Glomerular visceral epithelial cell (primary cell): ENCODE results near the gene MYMK.

Experiments
- DNase-seq: peaks from one replicate; pipeline ENCODE4 v3.0.0-alpha.2; 2016; ENCODE audit errors: extremely low spot score

MYMK gene

GRCh38 chr9:133485531-133486260 is 39.1 kb downstream of the MYMK start:
- no peak for DNase-seq

DNA sequence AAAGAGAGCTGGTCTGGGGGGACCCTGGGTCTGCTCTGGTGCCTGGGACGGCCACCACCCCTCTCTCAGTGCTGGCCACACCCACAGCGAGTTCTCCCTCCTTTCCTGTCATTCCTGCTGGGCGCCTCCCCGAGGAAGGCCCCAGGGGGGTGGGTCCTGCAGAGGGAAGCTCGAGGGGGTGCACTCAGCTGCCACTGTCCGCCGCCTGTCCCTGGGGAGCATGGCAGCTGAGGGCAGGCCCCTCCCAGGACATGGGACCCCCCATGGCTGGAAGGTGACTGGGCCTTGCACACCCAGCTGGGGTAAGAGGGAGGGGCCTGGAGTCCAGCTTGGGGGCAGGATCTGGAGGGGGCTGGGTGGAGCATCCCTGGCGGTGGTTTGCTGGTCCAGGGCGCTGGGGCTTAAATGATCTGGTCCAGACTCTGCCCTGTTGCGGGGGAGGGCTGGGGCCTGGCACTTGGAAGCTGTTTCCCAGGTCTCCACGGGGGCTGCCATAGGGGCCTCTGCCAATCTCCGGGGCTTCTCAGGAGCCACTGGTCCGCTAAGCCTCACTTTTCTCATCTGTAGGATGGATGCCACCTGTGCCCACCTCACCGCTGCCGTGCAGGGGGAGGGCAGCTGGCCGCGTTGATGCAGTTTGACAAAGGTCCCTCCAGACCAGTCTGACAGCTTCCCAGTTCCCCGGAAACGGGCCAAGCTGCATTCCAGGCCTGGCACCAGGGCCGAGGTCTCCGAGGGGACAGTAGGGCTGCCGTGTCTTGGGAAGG is 39.9 kb downstream of the MYMK start:
- no peak for DNase-seq

GRCh38 chr9:133483611-133484010 is 41.1 kb downstream of the MYMK start:
- no peak for DNase-seq

- DNase-seq = peak; percentile 89
Measured at GRCh38 chr9:133478851-133479711, 45.7 kb downstream of the MYMK start, which contains the start of gene SLC2A6. SLC2A6 (minus strand) TSS chr9:133479099; CDS start chr9:133479059, 40 bp downstream.

- peak; percentile 70 for DNase-seq
Measured at GRCh38 chr9:133477992-133478850, 46.5 kb downstream of the MYMK start.

GRCh38 chr9:133477461-133477860 is 47.3 kb downstream of the MYMK start:
- no peak for DNase-seq

DNA sequence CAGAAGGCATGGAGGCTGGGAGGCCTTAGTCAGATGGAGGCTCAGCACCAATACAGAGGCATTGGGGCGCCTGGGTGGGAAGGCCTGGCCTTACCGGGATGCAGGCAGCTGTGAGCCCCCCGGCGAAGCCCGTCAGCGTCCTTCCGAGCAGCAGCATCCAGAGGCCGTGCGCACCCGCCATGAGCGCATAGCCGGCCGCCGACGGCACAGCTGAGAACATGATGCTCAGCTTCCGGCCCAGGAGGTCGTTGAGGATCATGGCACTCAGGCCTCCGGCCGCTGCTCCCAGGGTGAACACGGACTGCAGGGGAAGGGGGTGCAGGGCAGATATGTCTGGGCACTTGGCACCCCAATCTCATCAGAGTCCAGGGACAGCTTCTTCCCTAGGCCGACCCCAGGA is 47.8 kb downstream of the MYMK start:
- no peak for DNase-seq

- DNase-seq = no peak
Measured at GRCh38 chr9:133476036-133476931, 48.5 kb downstream of the MYMK start.

GRCh38 chr9:133475292-133476012 is 49.3 kb downstream of the MYMK start:
- DNase-seq = no peak

- no peak for DNase-seq
Measured at GRCh38 chr9:133474853-133475252, 49.9 kb downstream of the MYMK start.

GRCh38 chr9:133474215-133474614 is 50.5 kb downstream of the MYMK start:
- no peak for DNase-seq

DNA sequence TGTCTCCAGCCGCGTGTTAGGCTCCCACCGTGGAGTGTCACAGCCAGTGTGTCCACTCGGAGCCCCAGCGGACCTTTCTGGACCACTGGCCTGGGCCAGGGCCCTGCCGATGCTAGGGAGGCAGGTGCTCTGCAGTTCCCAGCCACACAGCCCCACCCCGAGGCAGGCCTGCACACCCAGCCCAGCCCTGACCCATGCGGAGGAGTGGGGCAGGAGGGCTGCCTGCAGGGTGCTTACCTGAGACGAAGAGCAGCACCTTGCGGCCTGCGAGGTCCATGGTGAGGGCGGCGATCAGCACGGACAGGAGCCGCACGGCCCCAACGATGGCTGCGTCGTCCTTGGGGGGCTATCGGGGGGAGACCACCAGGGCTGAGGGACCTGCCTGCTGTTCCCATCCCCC is 51.0 kb downstream of the MYMK start:
- DNase-seq = no peak

GRCh38 chr9:133472753-133473378 is 51.9 kb downstream of the MYMK start:
- no peak for DNase-seq

- no peak for DNase-seq
Measured at GRCh38 chr9:133472277-133472645, 52.5 kb downstream of the MYMK start.

DNA sequence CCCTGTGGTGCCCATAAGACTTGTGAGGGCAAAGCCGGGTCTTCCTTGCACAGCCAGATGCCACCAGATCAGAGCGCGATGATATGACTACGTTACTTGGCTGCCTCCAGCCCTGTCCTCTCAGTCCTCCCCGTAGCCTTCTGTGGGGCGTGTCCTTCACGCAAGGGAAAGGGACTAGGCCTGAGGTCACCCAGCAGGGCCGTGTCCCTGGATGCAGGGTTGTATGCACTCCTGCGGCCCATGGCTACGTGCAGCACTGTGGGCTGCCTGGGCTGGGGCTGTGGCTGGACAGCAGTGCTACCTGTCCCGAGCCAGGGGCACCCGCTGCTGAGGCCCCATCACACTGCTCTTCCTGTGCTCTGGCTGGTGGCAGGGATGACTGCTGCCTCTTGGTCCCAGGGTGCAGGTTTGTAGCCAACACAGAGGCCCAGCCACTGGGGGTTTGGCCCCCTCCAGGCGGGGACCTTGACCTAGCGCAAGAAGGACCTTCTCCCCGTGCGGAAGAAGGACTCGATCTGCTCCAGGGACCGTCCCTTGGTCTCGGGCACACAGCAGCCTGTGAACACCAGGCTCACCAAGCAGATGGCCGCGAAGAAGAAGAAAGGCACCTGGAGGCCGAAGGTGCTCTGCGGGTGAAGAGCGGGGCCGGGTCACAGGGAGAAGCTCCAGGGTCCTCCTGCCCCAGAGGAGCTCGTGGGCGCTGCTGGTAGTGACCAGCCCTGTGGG is 53.0 kb downstream of the MYMK start:
- DNase-seq = no peak

- no peak for DNase-seq
Measured at GRCh38 chr9:133470988-133471387, 53.8 kb downstream of the MYMK start.

- DNase-seq = no peak
Measured at GRCh38 chr9:133470427-133470924, 54.3 kb downstream of the MYMK start.

- DNase-seq = no peak
Measured at GRCh38 chr9:133468777-133469421, 55.9 kb downstream of the MYMK start.
